ENCODE measurements around the gene TRPM3.

TRPM3 gene

DNA sequence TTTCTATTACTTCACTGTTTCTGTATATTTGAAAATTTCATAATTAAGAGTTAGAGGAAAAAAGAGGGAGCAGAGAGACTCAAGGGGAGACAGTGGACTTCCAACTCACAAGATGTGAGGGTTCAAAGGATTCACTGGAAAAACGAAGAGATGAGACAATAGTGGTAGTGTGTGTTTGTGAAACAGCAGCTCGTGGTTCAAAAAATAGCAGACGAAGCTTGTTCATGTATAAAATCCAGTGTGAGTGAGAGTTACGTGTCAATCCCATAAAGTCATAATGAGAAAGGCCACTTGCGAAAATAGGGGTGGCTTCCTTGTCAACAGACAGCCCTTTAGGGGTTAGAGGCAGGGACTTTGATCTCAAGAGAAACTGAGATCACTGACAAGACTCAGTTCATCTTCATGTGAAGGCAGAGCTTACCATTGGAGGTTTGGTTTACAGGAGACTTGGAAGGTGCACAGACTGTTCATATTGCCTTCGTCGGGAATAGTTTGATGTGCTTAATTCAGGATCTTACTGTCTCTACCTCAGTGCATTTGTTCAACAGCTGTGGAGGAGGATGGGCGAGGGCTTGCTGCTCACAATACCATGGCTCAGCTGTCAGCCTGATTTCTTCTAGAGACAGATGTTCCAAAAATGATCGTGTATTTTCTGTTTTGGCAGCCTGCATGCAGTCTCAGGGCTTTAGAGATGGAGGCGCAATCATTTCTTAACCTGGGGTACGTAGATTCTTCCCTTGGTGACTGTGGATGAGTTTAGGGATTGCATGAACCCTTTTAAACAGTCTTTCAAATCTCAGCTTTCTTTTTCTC, 601.3 kb downstream of the TRPM3 start:
- no peak for DNase-seq (ENCODE audit: low read depth in 2 of 2)

DNA sequence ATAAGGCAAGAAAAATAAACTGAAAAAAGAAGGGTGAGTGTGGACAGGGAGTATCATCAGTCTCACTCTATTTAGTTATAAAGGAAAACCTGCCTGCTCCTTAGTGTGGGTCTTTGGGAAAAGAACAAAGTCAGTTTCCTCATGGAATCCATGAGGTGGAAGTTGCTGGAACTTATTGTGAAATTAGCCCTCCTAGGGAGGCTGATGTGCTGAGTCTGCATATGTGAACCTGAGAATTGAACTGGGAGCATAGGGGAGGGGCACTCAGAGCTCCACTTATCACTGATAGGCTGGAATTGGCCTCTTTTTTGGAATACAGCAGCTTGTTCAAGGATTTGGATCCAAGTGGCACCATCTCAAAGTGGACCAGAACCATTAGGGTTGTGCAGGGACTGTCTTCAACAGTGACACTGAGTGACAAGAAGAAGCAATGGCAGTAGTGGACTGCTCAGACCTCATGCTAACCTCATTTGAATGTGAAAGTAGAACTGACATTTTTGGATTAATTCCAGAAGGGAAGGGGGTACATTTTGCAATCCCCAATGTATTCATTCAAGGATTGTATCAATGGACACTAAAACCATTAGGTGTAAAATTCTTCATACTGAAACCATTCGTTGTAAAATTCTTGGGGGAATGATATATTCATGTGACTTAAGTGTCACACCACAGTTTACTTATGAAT, 603.4 kb downstream of the TRPM3 start:
- DNase-seq (ENCODE audit: low read depth in 2 of 2): no peak

DNA sequence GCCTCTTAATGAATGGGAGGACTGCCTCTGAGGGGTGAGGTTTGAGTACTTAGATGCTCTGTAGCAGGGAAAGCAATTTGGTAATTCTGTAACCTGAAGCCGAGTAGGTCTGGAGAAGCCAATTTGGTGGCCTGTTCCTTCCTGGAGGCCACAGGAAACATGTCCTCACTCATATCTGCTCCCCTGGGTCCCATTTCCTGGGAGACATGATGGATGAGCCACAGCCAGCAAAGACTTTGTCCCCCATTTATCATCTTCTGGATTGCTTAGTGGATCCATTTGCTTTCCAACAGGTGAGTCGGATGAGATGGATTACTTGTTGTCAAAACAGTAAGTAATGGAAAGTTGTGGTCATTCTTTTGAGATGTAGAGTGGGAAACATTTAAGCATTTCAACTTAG, 607.1 kb downstream of the TRPM3 start:
- DNase-seq (ENCODE audit: low read depth in 2 of 2): no peak

DNA sequence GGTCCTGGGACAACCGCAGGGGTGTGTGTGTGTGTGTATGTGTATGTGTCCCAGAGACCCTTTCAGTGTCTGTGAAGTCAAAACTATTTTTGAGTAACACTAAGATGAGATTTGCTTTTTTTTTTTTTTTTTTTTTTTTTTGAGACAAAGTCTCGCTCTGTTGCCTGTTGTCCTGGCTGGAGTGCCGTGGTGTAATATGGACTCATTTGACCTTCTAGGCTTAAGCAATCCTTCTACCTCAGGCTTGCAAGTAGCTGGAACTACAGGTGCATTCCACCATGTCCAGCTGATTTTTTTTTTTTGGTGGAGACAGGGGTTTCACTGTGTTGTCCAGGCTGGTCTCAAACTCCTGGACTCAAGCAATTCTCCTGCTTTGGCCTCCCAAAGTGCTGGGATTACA, 609.6 kb downstream of the TRPM3 start:
- no peak for DNase-seq (ENCODE audit: low read depth in 2 of 2)

DNA sequence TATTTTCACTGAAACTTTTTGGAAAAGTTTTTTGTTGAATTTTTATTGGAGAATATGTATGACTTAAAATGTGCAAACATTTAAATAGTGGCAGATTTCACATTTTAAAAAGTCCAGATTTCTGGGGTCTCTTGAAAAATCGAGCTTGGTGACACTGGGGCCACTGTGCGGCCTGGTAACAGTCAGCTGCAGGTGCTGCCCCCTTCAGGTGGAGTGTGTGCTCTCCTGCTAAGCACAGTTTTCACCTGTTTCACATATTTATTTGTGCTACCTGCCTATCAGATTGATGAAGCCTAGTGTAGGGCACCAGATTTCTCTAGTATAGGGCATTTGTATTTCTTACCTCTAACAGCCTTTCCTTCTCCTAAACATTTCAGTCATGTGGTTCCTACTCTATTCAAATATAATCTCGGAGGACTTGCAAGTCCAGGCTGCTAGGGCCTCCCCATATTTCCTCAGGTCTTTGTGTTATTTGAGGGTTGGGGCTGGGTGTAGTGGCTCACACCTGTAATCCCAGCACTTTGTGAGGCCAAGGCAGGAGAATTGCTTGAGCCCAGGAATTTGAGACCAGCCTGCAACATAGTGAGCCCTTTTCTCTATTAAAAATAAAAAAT, 611.2 kb downstream of the TRPM3 start:
- DNase-seq (ENCODE audit: low read depth in 2 of 2): no peak

DNA sequence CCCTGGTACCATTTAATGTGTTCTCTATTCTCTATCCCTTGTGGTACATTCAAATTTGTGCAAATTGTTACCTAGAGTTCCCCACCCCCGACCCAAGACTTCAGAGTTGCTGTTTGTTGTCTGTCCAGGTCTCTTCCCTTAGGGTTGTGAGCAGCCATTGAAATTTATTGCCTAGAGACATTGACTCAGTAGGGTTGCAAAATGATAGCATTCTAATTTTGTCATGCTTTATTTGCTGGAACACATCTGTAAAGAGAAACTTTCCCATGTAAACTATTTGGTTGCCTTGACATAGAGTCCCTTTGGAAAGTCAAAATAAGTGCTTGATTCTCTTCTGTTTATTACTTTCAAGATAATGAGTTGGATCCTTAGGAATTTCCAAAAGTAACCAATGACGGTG, 615.3 kb downstream of the TRPM3 start:
- no peak for DNase-seq (ENCODE audit: low read depth in 2 of 2)

DNA sequence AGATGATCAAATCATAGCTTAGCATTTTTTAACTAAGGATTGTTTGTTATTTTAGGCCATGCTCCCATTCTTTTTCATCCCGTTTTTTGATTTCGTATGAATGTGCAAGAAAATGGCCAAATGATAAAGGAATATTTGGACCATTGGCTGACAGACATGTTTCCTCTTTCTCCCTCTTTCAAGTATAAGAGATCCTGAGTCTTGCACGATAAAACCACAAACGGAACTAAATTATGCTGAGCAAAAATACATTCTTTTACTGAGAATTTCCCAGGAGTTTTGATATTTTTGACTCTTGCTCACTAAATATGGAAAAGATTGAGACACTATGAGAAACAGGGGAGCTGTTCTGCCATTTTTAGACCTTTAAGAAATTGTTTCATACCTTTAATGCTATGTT, 616.6 kb downstream of the TRPM3 start:
- DNase-seq (ENCODE audit: low read depth in 2 of 2): no peak

DNA sequence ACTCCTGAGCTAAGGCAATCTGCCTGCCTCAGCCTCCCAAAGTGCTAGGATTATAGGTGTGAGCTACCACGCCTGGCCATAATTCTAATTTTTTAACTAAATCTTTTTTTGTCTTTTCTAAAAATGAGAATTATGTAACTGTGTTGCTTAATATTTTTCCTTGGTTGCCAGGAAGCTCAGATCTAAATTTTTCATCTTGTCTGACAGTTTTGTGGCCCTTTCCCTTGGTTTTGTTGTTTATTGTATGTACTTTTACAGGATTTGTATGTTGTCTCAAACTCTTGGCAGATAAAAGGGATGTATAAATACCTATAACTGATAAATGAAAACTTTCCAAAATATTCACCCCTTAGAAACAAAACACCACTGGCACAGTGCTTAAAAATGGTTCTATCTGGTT, 618.7 kb downstream of the TRPM3 start:
- no peak for DNase-seq (ENCODE audit: low read depth in 2 of 2)

DNA sequence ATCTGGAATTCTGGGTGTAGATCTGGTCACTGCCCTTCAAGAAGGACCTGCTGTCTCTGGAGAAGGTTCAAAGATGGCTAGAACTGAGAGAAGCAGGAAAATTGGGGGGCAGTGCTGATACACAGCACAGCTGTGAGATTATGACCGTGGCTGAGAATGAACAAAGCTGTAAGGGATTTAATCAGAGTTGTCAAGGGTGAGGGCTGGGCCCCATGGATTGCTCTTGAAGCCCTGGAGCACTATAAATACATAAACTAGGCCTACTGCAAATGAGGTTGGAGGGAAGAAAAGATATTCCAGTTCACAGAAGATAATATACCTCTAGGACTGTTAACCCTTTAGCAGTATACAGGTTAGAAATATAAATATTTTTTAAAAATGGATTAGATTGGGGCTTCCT, 620.6 kb downstream of the TRPM3 start:
- no peak for DNase-seq (ENCODE audit: low read depth in 2 of 2)

DNA sequence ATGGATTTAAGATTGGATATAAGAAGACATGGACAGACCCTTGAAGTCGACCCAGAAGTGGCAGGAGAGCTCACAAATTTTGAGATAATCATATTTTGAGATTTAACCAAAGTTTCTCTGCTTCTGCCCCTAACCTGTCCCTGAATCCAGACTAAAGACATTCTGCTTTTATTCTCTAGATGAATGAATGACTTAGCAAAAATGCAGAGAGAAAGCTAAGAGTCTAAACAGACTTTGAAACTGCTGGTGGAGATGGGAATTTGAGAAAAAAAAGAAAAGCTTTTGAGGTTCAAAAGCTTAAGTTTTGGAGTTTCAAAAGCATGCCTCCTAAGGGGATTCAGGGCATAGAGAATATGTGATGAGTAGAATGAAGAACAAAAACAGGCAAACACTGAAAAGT, 621.8 kb downstream of the TRPM3 start:
- DNase-seq (ENCODE audit: low read depth in 2 of 2): no peak

DNA sequence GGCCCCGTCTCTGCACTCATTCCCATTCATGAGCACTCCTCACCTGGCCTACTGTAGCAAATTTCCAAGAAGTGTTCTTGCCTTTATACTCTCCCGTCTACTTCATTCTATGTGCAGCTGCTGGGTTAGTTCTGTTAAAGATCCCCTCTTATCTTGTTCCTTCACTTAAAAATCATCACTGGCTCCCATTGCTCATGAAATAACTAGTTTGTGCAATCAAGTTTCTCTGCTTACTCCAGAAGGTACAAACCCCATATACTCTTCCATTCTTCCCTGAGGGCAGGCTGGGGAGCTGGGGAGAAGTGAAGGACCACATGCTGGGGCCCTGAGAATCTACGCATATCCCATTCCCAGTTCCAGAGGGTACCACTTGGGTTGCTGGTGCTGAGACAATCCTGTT, 622.6 kb downstream of the TRPM3 start:
- no peak for DNase-seq (ENCODE audit: low read depth in 2 of 2)

DNA sequence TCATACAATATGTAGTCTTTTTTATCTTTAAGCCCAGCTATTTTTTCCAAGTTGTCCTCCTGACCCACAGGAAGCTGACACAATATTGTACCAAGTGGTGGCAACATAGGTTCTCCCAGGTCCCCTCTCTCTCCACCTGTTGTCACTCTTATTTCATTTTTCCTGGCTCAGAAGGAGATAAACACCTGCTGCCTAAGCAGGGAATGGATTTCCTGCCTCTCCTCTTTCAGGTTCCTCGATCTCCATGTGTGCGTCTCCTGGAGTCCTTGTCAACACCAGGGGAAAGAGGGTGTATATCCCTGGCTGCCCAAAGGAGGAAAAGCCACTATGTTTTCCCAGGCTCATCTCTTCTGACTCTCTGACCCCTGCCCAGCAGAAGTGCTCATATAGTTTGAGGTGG, 625.2 kb downstream of the TRPM3 start:
- DNase-seq (ENCODE audit: low read depth in 2 of 2): no peak

DNA sequence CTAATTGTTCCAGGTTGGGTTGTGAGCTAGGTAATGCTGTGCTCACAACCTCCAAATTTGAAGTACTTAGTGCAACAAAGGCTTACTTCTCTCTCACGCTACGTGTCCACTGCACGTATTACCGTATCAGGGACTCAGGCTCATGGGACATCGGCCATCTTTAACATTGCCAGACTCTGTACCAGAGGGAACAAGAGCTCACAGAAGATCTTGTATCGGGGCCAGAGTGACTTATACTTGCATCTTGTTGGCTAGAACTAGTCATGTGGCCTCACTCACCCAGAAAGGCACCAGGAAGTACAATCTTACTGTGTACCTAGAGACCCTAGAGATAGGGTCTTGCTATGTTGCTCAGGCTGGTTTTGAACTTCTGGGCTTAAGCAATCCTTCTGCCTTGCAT, 625.9 kb downstream of the TRPM3 start:
- DNase-seq (ENCODE audit: low read depth in 2 of 2): no peak

DNA sequence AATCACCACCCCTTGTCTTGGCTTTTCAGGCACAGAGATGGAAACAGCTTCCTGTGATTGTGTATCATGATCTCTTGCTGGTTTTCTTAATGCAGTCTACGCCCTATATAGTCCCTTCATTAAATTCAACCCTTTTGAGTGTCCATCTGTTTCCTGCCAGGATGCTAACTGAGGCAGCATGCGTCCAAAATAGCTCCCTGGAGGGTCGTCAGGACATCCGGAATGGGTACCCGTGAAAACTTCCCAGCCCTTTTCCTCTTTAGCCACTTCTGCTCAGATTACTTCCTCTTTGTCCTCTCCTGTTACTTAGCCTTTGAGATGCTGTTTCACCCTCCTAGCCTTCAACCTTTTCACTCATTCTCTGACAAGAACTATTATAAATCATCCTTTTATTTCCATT, 627.2 kb downstream of the TRPM3 start:
- no peak for DNase-seq (ENCODE audit: low read depth in 2 of 2)

DNA sequence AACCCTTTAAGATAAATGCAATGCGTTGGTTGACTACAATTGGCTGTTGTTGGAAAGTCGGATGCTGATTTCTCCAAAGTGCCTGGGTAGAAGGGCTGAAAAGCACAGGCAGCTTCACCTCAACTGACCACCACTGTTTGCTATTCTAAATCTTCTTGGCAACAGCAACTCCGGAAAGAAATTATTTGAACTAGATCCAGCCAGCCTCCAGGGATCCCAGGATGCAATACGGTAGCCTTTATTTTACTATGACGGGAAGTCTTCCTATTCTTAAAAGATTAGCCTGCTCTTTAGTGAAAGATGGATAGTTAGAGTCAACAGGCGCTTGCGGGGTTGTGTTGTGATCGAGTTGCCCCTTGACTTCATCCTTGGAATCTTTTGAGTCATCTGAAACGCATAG, 628.4 kb downstream of the TRPM3 start:
- DNase-seq (ENCODE audit: low read depth in 2 of 2): no peak

DNA sequence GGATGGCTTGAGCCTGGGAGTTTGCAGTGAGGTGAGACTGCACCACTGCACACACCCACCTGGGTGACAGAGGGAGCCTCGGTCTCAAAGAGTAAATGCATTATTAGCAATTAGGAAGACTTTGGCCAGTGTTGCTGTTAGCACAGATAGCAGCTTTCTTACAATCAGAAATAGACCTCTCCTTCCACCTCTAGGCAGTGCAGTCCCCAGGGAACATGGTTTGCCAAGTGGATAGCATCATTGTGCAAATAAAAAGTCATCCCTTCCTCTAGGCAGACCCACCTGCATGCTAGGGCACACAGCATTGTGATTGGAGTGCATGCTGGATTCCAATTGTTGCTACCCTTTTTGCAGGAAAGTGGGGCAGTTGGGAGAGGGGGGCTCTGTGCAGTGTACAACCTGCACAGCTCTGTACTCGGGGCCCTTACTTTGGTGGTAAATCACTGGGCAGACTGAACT, 629.1 kb downstream of the TRPM3 start:
- DNase-seq (ENCODE audit: low read depth in 2 of 2): no peak

DNA sequence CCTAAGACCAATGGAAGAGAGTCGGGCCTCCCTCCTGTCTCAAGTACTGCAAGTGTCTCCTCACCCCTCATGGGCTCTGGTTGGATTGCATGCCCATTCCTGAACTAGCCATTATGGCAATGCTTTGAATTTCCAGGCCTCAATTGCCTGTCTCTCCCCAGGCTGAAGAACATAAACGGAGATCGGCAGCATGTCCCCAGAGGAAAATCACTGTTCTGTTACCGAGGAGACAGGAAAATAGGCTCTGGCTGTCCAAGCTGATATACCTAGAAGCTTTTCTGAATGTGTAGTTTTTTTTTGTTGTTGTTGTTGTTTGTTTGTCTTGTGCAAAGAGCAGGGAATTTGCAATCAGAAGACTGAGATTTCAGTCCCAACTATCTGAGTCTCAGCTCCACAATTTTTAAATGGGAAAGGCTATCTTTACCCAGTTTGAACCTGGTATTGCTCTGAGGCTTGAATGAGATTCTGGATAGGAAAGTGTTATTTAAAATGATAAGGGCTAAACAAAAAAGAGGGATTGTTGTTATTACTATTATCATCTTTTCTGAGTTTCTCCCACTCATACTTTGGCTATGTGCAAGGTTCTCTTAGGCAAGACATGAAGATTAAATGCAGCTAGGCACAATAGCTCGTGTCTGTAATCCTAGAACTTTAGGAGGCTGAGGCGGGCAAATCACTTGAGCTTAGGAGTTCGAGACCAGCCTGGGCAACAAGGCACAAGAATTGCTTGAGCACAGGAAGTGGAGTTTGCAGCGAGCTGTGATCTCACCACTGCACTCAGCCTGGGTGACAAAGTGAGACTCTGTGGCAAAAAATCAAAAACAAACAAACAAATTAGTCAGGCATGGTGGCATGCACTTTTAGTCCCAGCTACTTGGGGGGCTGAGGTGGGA, 629.7 kb downstream of the TRPM3 start:
- no peak for DNase-seq (ENCODE audit: low read depth in 2 of 2)

DNA sequence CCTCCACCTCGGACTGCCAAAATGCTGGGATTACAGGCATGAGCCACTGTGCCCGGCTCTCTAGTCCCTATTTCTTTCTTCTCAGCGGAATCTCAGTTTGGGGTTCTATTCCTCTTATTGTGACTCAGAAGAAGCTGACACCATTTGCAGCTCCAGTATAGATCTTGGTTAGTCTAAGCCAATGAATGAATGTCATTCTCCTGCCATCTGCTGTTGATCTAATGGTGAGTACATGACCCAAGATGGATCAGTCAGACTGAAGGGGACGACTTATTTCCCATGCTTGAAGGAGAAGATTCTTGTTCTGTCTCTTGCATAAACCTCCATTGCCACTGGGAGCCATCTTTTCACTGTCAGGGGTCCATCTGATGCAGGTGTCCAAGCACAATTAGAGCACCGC, 630.9 kb downstream of the TRPM3 start:
- DNase-seq (ENCODE audit: low read depth in 2 of 2): no peak

DNA sequence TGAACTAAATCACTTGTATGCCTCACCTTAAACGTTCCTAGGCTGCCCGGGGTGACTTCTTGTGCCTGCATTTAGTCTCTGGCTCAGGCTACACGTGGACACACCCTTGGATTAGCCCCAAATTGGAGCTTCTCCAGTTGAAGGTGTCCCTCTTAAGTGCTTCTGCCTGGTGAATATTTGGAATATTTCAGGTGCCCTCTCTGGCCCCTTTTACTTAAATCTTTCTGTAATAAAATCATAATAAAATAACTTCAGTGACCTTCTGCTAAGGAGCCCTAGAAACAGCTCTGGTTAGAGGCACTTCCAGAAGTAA, 632.7 kb downstream of the TRPM3 start:
- no peak for DNase-seq (ENCODE audit: low read depth in 2 of 2)

DNA sequence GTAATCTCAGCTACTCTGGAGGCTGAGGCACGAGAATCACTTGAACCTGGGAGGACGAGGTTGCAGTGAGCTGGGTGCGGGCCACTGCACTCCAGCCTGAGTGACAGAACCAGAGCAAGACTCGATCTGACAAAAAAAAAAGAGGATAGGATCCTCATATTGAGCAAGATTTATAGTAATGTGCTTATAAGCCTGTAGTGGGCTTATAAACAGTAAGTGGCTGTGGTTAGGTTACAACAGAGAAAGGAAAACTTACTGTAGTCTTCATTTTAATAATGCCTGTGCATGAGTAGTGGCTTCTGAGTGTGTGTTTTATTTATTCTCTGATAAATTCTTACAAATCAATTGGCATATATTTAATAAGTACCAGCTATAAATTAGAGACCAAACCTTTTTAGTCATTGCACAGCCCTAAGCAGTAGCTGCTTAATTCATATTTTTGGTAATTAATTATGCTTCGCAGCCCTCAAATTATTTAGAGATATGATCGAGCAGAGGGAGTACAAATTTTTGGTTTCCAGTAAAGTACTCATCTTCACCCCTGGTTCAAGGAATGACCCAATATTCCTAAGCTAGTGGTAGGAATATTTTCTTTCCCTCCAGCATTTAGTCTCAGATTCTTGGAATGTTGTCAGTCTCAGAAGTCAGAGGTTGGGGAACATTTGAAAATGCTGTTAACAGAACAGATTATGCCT, 633.2 kb downstream of the TRPM3 start:
- no peak for DNase-seq (ENCODE audit: low read depth in 2 of 2)

DNA sequence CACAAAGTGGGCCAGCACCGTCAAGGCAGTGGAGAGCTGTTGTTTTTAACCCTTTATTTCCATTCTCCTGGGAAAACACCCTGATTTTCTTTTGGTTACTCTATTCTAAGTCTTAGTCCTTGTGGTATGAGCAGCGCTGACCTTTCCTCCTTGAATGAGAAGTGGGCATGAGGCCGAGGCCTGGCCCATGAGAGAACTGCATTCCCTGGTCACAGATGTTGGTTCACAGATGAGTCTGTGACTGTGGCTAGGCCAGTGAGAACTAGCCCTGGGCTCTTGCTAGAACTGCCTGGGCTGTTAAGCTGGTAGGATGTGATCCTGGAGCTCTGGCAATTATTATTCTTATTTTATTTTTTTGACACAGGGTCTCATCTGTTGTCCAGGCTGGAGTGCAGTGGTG, 635.3 kb downstream of the TRPM3 start:
- DNase-seq (ENCODE audit: low read depth in 2 of 2): no peak

Measured in stimulated activated CD8-positive, alpha-beta memory T cell treated with anti-CD3 and anti-CD28 coated beads, Interleukin-7, amount 100 ng/mL, for 1 hour (primary cell).